HG03097 (cell line): ENCODE results near the gene FBXL17.
A peak's percentile ranks its signal among the peaks of the same experiment; 100 is the strongest.
"Not testable (repeated sequence)": the region's sequence is repeated elsewhere in the genome, so short reads cannot be mapped to it uniquely, and the experiment has no call there.

ENCODE experiments used
- ATAC-seq: cut with Tn5 transposase; IDR thresholded peaks from one replicate; pipeline ENCODE4 v1.9.1; 2021; ENCODE audit not compliant: unreplicated experiment, low FRiP score

The FBXL17 gene

GRCh38 chr5:108174286-108174685 is 207.6 kb downstream of the FBXL17 start:
- ATAC-seq = no peak

DNA sequence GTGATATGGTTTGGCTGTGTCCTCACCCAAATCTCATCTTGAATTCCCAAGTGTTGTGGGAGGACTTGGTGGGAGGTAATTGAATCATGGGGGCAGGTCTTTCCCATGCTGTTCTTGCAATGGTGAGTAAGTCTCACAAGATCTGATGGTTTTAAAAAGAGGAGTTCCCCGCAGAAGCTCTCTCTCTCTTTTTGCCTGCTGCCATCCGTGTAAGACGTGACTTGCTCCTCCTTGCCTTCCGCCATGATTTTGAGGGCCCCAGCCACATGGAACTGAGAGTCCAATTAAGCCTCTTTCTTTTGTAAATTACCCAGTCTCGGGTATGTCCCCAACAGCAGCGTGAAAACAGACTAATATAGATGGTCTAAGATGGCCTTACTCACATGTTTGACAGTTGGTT is 210.1 kb downstream of the FBXL17 start:
- no peak for ATAC-seq

DNA sequence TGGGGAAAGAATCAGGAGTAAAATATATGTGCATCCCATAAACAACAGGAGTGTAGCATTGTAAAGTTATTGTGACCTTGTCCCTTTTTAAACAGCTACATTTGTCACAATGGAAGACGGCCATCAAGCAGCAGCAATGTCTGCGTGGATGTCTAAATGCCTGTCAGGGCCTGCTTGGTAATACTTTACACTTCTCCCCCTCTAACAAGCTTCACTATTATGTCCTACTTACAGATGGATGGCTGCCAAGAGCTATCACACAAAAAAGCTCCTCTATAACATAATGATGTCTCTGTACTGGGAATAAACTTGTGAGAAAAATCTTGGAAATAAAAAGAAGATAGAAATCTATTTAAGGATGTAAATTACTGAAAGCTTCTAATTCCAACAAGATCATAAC is 213.0 kb downstream of the FBXL17 start:
- ATAC-seq = no peak

GRCh38 chr5:108167174-108167573 is 214.7 kb downstream of the FBXL17 start:
- no peak for ATAC-seq

DNA sequence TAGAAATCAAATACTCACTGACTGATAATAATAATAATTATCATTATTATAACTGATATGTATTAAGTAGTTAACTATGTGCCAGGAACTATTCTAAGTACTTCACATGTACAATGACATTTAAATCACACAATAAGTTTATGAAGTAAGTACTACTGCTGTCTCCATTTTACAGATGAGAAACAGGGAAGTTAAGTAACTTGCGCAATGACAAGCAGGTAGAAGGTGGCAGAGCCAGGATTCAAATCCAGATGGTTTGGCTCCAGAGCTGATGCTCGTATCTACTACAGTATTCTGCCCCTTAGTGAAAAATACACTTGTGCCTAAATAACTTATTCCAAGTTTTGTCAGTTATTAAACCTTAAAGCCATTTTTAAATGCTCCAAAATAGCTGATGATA is 217.3 kb downstream of the FBXL17 start:
- ATAC-seq = no peak

- ATAC-seq = not testable (repeated sequence)
Observed at GRCh38 chr5:108152854-108153253, 229.0 kb downstream of the FBXL17 start.

DNA sequence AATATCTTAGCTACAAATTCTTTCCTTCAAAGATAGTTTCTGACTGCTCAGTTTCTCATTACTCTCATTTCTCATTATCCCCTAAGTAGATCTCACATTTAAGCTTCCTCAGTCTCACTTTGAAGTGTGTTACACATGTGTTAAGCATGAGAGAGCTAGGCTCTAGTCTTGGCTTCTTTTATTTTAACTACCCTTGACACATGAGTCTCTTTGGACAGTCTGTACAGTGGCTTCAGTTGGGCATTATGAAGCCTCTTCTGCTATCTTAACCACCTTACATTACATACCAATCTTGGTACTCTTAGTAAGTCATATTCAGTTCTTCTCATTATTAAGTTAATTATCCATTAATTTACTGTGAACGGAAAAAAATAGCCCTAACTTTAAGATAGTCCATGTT is 232.5 kb downstream of the FBXL17 start:
- no peak for ATAC-seq

- ATAC-seq = peak; percentile 77
Observed at GRCh38 chr5:108148715-108149139, 233.2 kb downstream of the FBXL17 start.

GRCh38 chr5:108146222-108146621 is 235.7 kb downstream of the FBXL17 start:
- ATAC-seq = no peak

DNA sequence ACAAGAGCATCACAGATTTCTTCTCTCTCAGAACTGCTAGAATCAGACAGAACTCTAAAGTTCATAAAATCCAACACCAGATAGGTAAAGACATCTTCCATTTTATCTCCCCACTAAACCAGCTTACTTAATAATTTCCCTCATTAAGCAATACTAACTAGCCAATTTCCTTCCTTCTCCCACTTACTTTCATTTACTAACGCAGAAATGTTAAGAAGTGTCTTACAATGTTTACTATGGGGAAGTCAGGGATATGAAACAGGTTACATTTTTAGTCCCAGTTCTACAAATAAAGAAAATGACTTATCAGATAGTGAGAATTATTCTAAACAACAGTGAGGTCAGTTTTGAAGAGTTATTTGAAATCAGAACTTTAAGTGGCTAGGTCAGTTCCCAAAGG is 236.5 kb downstream of the FBXL17 start:
- no peak for ATAC-seq

DNA sequence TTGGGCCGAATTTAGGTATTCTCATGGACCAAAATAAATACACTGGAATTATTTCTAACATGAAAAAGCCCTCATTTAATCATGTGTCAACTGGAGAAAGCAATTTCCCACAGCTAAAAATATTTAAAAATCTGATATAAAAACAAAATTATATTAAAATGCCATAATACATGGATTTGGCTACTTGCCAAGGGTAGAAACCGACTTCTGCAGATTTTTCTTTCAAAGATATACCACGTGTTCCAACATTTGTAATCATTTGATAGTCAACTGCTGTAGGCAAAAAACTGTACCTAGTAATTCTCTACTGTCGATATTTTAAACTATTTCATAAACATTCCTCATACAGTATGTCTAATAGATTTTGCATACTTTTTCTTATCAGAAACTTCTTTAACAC is 237.6 kb downstream of the FBXL17 start:
- no peak for ATAC-seq

DNA sequence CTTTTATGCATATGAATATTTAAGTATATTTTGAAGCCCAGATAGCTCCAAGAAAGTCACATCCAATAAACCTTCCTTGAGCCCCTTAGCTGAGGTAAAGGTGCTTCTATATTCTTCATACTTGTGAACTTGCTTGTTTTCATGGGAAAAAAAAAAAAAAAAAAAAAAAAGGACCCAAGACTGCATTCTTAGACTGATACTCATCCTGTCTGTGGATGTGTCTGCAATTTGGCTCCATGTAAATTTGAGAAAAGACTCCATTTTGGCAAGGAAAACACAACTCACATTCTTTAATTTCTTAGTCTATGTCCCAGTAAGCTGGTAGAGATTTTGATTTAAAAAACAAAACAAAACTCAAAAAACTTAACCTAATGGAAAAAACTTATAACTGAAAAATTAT is 238.3 kb downstream of the FBXL17 start:
- no peak for ATAC-seq

GRCh38 chr5:108141676-108142075 is 240.2 kb downstream of the FBXL17 start:
- ATAC-seq = no peak

DNA sequence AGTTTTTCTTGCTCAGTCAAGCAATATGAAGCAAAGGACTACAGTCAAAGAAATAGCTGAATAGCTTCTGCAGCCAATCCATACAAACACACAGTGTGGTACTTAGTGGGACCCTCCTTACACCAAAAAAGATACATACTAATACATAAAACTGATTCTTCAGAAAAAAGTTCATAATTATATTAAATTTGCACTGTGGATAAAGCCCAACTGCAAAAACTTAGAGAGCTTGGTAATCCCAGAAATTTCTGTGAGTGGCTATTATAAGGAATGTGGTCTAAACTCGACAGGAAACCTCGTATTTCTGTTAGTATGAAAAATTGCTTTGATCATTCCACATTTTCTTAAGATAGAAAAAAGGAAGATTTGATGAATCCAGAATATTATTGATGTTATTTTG is 245.4 kb downstream of the FBXL17 start:
- no peak for ATAC-seq

DNA sequence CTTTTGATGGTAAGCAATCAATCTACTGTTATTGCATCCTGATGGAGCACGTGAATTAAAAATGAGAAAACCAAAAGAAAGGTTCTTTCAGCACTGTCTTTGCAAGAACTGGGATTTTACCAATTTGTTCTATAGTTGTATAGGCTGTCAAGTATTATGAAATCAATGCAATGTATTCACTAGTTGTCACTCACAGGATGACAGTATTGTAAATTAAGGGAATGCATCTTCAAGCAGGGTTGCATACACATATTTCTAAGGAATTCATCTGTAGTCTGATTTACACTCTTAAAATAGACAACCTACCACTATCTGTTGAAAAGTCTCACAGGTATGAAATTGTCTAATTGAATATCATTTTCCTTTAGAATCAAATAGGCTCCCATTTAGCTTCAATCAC is 252.8 kb downstream of the FBXL17 start:
- ATAC-seq = no peak

- no peak for ATAC-seq
Observed at GRCh38 chr5:108125771-108126511, 256.0 kb downstream of the FBXL17 start.

- no peak for ATAC-seq
Observed at GRCh38 chr5:108124596-108124995, 257.3 kb downstream of the FBXL17 start.

DNA sequence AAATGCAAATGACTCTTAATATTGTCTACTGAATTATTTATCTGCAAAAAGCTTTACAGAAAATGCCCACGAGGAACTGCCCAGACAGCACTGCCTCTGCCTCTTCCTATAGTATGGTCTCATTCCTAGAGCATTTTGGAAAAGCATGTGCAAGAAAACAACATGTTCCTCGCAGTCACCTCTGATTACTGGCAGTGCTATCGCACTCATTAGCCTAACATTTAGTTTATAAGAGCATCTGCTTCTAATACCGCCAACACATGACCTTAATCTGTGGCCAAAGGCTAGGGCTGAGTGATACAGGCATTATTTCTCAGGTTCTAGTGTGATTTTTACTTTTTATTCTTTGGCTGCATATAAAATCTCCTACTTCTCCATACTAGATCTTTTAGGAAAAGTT is 259.2 kb downstream of the FBXL17 start:
- ATAC-seq = no peak

GRCh38 chr5:108118813-108119514 is 262.9 kb downstream of the FBXL17 start:
- ATAC-seq = no peak

DNA sequence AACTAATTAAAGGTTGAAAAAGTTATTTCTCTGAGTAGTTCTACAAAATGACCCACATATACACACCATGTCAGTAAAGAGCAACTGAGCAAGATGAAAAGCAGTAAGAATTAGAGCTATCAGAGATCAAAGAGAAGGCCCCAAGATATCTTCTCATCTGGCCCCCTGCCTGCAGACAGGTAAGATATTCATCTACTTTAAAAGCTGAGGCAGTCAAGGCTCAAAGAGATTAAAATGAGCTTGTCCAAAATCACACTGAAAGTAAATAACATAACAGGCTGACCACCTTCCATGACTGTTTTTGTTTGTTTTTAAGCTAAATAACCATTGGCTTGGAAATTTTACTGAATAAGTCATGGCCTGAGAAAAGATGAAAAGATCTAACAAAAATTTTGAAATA is 266.2 kb downstream of the FBXL17 start:
- no peak for ATAC-seq

- no peak for ATAC-seq
Observed at GRCh38 chr5:108113950-108114349, 267.9 kb downstream of the FBXL17 start.

- no peak for ATAC-seq
Observed at GRCh38 chr5:108111736-108112135, 270.2 kb downstream of the FBXL17 start.
